ENCODE results near the gene EGF. TPM values are rescaled to one million over a fixed set of nuclear protein-coding genes. Genes with fewer than 3 reads are reported as not detected.

The EGF gene
- total RNA-seq, 1 experiment from 2014 or later: 1.5 TPM

DNA sequence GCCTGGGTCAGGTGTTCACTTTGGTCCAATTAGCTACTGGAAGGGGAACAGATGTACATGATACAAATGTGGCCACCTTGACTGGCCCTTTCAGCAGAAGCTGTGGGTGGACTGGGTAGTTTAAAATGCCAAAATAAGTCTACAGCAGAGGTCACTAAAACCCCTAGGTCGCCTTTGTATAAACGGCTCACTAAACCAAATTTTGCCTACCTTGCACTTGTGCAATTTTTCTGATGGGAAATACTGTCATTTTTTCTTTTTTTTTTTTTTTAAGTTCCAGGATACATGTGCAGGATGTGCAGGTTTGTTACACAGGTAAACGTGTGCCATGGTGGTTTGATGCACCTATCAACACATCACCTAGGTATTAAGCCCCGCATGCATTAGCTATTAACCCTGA is 109.8 kb downstream of the EGF start:
- Histone ChIP-seq H2BK20ac (ENCODE audit: low read depth, low read length, poor library complexity, severe bottlenecking) (no peak overlapping the region), H3K9me3 (ENCODE audit: control insufficient read depth, low read depth, low read length) (no peaks in the 10 kb centered on the region), H3K79me2 (ENCODE audit: insufficient read depth, low read length) (no peaks in the 10 kb centered on the region), H3K4ac (ENCODE audit: low read depth, low read length) (no peak overlapping the region), H3K4me1 (ENCODE audit: insufficient read depth, low read length) (peaks cover 2% of the 10 kb centered on the region; the same call in 1 of the 2 replicates), H3K27ac (ENCODE audit: insufficient read length, low read depth, low read length) (no peak overlapping the region), H4K20me1 (ENCODE audit: control insufficient read depth, insufficient read depth, insufficient read length) (no peaks in the 10 kb centered on the region), H2BK15ac (ENCODE audit: low read depth, low read length) (no peak overlapping the region), H3K4me2 (ENCODE audit: insufficient read depth, insufficient read length, low read length) (no peak overlapping the region), H3K14ac (ENCODE audit: insufficient read depth, low read length) (no peak overlapping the region), H3T11ph (ENCODE audit: low read length) (no peak overlapping the region), H3K56ac (ENCODE audit: insufficient read length, low read depth, low read length) (no peak overlapping the region), H3K23ac (ENCODE audit: insufficient read length, low read depth, low read length) (no peak overlapping the region), H2AFZ (ENCODE audit: low read length) (no peak overlapping the region), H3K79me1 (ENCODE audit: insufficient read depth, low read depth, low read length, poor library complexity, severe bottlenecking) (no peaks in the 10 kb centered on the region), H2BK5ac (ENCODE audit: insufficient read length, low read length) (no peak overlapping the region), H3K27me3 (ENCODE audit: insufficient read depth, low read length) (no peaks in the 10 kb centered on the region), H4K5ac (ENCODE audit: insufficient read length, low read depth, low read length) (no peak overlapping the region), H2BK12ac (ENCODE audit: insufficient read length, low read depth, low read length) (no peak overlapping the region), H3K9ac (ENCODE audit: extremely low read depth, insufficient read length, low read length) (no peak overlapping the region), H2AK5ac (ENCODE audit: insufficient read length, low read length) (no peak overlapping the region), H3K23me2 (ENCODE audit: insufficient read length, low read depth, low read length, poor library complexity, severe bottlenecking) (no peaks in the 10 kb centered on the region), H3K18ac (ENCODE audit: insufficient read length, low read depth, low read length) (no peak overlapping the region), H4K91ac (ENCODE audit: insufficient read length, low read depth, low read length) (no peak overlapping the region), H4K8ac (replicated peaks; ENCODE audit: insufficient read length, low read depth, low read length) (no peak overlapping the region), H2BK120ac (ENCODE audit: low read depth, low read length, poor library complexity, severe bottlenecking) (no peak overlapping the region)
- no peak for DNase-seq
- H3K9me3 Mint-ChIP-seq: peaks cover 0 to 1% of the 10 kb centered on the region in 2 experiments; a peak in 1 of 5 replicates
- H3K27me3 Mint-ChIP-seq (ENCODE audit: low read depth): no peaks in the 10 kb centered on the region
- H3K27ac Mint-ChIP-seq: no peak overlapping the region
- H3K4me3 Mint-ChIP-seq: no peak overlapping the region
- H3K36me3 Mint-ChIP-seq (ENCODE audit: insufficient read depth in 1 of 3, low read depth in 3 of 3): peaks cover 0 to 2% (median 0%) of the 10 kb centered on the region in 3 experiments; a peak in 1 of 7 replicates
- H3K4me1 Mint-ChIP-seq: peaks cover 14 to 15% of the 10 kb centered on the region in 2 experiments
- WGBS (ENCODE audit: extremely low coverage, insufficient read length, low lambda C conversion rate): no CpG with 5 or more reads among the region's 4 CpGs
- TF ChIP-seq CTCF (conservative IDR thresholded peaks at IDR 0.05): no peak
